OCI-LY7 (cell line): ENCODE results near the gene FTH1. TPM values are rescaled to one million over a fixed set of nuclear protein-coding genes. Genes with fewer than 3 reads are reported as not detected.

Source experiments
- BruUV-seq: library from RNA; stranded (reverse); fragments of 400-500 nt; replicated peaks from 2 replicates; lab custom pipeline; 2021; lab: Mats Ljungman, UMichigan
- CTCF ChIA-PET: fragments of 300-600 bp; sonication (Branson Sonifier 250); formaldehyde crosslinking; loops from one replicate; lab custom pipeline; 2022; ENCODE audit warnings: antibody characterized with exemption; ENCODE audit not compliant: unreplicated experiment; lab: Charles Lee
- POLR2A ChIA-PET: fragments of 300-600 bp; sonication (Branson Sonifier 250); formaldehyde crosslinking; loops from one replicate; lab custom pipeline; 2022; ENCODE audit warnings: antibody characterized with exemption; lab: Charles Lee
- DNase-seq: peaks from one replicate; pipeline ENCODE4 v3.0.0-alpha.2; 2015; ENCODE audit warnings: low spot score
- H2AFZ ChIP-seq: fragments of 200-600 bp; sonication (generic), shearing (Covaris generic); 2 replicates; pipeline ENCODE4 v1.6.1; 2014; ENCODE audit warnings: mild to moderate bottlenecking, antibody characterized with exemption, low read length, moderate library complexity
- H3K27ac ChIP-seq: fragments of 200-600 bp; sonication (generic); 2 replicates; pipeline ENCODE4 v1.5.1; 2014; ENCODE audit warnings: mixed run types, low read depth, mild to moderate bottlenecking, moderate library complexity, low read length, inconsistent platforms; ENCODE audit not compliant: poor library complexity, severe bottlenecking
- H3K36me3 ChIP-seq: fragments of 200-600 bp; sonication (generic); 2 replicates; pipeline ENCODE4 v1.6.1; 2014; ENCODE audit warnings: mild to moderate bottlenecking, antibody characterized with exemption, low read length, moderate library complexity, mixed read lengths; ENCODE audit not compliant: insufficient read depth
- H3K4me1 ChIP-seq: fragments of 200-600 bp; sonication (generic); 2 replicates; pipeline ENCODE4 v1.5.1; 2014; ENCODE audit warnings: mild to moderate bottlenecking, low read length; ENCODE audit not compliant: insufficient read depth, poor library complexity, severe bottlenecking
- H3K4me2 ChIP-seq: fragments of 200-600 bp; sonication (generic); 2 replicates; pipeline ENCODE4 v1.6.1; 2014; ENCODE audit warnings: mild to moderate bottlenecking, low read length
- H3K4me3 ChIP-seq: fragments of 200-600 bp; sonication (generic); 2 replicates; pipeline ENCODE4 v1.5.1; 2014; ENCODE audit warnings: mild to moderate bottlenecking, low read depth, low read length; ENCODE audit not compliant: poor library complexity, severe bottlenecking
- H3K79me2 ChIP-seq: fragments of 200-600 bp; sonication (generic); 2 replicates; pipeline ENCODE4 v1.6.1; 2016; ENCODE audit warnings: low read depth, mild to moderate bottlenecking, low read length, moderate library complexity, mixed read lengths; ENCODE audit not compliant: insufficient read depth
- H3K9me2 ChIP-seq: fragments of 200-600 bp; sonication (generic); 2 replicates; pipeline ENCODE4 v1.6.1; 2016; ENCODE audit warnings: mild to moderate bottlenecking, low read length, mixed read lengths; ENCODE audit not compliant: insufficient read depth
- H3K9me3 ChIP-seq: fragments of 200-600 bp; sonication (generic); 2 replicates; pipeline ENCODE4 v1.6.1; 2014; ENCODE audit warnings: mild to moderate bottlenecking, mixed run types, low read length, mixed read lengths
- H4K20me1 ChIP-seq: fragments of 200-600 bp; sonication (generic); 2 replicates; pipeline ENCODE4 v1.6.1; 2014; ENCODE audit warnings: mild to moderate bottlenecking, antibody characterized with exemption, low read length, moderate library complexity, mixed read lengths; ENCODE audit not compliant: insufficient read depth
- EZH2phosphoT487 ChIP-seq: fragments of 200-600 bp; sonication (generic); IDR thresholded peaks from 2 replicates; pipeline ENCODE4 v1.6.1; 2018; ENCODE audit warnings: low read depth, borderline replicate concordance, mild to moderate bottlenecking, mixed run types, antibody characterized with exemption, low read length, moderate library complexity, mixed read lengths
- intact Hi-C: fragments of 100-400 bp; cut with micrococcal nuclease; formaldehyde crosslinking; loops from one replicate; pipeline ENCODE4 v1.10.0; 2022; ENCODE audit not compliant: unreplicated experiment
- total RNA-seq, 2 experiments: library from RNA; depleted of rRNA in 1 of 2; stranded (reverse); fragments of >200 nt in 1 of 2; shearing (Covaris generic) in 1 of 2; gene quantifications; 2 replicates each; pipeline ENCODE4 v1.2.3, GENCODE V29; 2014 to 2022
- TF ChIP-seq, protein P1 (sequence below): fragments of 200-600 bp; sonication (generic); conservative IDR thresholded peaks from 2 replicates; pipeline ENCODE4 v1.5.1; 2014; ENCODE audit warnings: mild to moderate bottlenecking, antibody characterized with exemption, low read length, moderate library complexity, mixed read lengths

FTH1 gene
- total RNA-seq, 2 experiments from 2014 or later, result 153 to 185 TPM

DNA sequence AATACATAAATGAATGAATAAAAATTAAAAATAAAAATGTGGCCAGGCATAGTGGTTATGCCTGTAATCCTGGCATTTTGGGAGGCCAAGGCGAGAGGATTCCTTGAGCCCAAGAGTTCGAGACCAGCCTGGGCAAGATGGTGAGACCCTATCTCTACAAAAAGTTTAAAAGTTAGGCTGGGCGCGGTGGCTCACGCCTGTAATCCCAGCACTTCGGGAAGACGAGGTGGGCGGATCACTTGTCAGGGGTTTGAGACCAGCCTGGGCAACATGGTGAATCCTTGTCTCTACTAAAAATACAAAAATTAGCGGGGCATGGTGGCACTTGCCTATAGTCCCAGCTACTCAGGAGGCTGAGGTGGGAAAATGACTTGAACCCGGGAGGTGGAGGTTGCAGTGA lies 27.0 kb downstream of the FTH1 start:
- Histone ChIP-seq H3K27ac (no peak overlapping the region), H3K9me3 (0 out of 2 replicates have a peak, but pooled peaks cover 11% of the 10 kb centered on the region), H3K4me1 (no peaks in the 10 kb centered on the region), H3K9me2 (no peaks in the 10 kb centered on the region), H4K20me1 (no peaks in the 10 kb centered on the region), H3K4me2 (no peak overlapping the region), H3K4me3 (no peak overlapping the region), H3K79me2 (no peaks in the 10 kb centered on the region), H3K36me3 (no peaks in the 10 kb centered on the region), H2AFZ (no peak overlapping the region)
- POLR2A ChIA-PET, result interaction anchor here (0.6 kb wide), 1 partner anchor 34 kb away, joined by 3 read pairs; no protein-coding TSS in a partner anchor
- BruUV-seq, result no TSS peak
- intact Hi-C loops, result no loop called here
- no peak for DNase-seq
- TF ChIP-seq EZH2phosphoT487, result no peak
- CTCF ChIA-PET, result no interaction called here

DNA sequence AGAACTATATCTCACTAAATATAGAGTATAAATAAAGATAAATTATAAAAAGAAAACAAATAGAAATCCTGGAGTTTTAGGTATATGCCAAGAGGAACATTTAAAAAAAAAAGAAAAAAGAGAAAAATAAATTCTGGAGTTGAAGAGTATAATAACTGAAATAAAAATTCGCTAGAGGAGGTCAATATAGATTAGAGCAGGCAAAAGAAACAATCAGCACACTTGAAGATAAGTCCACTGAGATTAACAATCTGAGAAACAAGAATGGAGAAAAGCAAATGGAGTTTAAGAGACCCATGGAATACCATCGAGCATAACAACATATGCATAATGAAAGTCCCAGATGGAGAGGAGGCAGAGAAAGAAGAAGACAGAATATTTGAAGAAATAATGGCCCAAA lies 31.6 kb downstream of the FTH1 start:
- Histone ChIP-seq H3K4me3 (no peak overlapping the region), H3K9me2 (no peaks in the 10 kb centered on the region), H3K9me3 (0 out of 2 replicates have a peak, but pooled peaks cover 11% of the 10 kb centered on the region), H3K4me1 (no peaks in the 10 kb centered on the region), H3K4me2 (no peak overlapping the region), H3K27ac (no peak overlapping the region), H3K79me2 (no peaks in the 10 kb centered on the region), H4K20me1 (no peaks in the 10 kb centered on the region), H3K36me3 (no peaks in the 10 kb centered on the region), H2AFZ (no peak overlapping the region)
- intact Hi-C loops, result no loop called here
- DNase-seq, result no peak
- TF ChIP-seq, protein P1, sequence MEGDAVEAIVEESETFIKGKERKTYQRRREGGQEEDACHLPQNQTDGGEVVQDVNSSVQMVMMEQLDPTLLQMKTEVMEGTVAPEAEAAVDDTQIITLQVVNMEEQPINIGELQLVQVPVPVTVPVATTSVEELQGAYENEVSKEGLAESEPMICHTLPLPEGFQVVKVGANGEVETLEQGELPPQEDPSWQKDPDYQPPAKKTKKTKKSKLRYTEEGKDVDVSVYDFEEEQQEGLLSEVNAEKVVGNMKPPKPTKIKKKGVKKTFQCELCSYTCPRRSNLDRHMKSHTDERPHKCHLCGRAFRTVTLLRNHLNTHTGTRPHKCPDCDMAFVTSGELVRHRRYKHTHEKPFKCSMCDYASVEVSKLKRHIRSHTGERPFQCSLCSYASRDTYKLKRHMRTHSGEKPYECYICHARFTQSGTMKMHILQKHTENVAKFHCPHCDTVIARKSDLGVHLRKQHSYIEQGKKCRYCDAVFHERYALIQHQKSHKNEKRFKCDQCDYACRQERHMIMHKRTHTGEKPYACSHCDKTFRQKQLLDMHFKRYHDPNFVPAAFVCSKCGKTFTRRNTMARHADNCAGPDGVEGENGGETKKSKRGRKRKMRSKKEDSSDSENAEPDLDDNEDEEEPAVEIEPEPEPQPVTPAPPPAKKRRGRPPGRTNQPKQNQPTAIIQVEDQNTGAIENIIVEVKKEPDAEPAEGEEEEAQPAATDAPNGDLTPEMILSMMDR, result no peak
- TF ChIP-seq EZH2phosphoT487, result no peak
- ChIA-PET POLR2A (no interaction called here), CTCF (no interaction called here)
- no TSS peak for BruUV-seq

DNA sequence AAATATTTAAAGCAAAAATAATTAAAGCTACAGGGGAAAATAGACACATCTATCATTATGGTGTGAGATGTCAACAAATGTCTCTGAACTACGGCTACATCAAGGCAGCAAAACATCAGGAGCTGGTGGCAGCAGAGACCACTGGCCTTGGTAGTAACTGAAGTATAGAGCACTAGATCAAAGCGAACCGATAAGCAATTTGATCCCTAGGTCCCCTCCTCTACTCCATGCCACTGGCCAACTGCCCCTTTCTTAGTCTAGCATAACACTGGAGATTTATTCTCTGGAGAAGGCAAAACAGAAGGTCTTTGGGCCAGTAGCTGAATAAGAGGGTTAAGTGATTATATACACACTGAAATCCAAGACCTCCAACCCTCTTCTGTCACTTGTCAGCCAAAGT lies 36.5 kb downstream of the FTH1 start:
- TF ChIP-seq, protein P1, result no peak
- no peak for TF ChIP-seq EZH2phosphoT487
- no peaks in the 10 kb centered on the region for H4K20me1 ChIP-seq
- H2AFZ ChIP-seq, result no peak overlapping the region
- no peaks in the 10 kb centered on the region for H3K9me3 ChIP-seq
- H3K4me1 ChIP-seq, result no peaks in the 10 kb centered on the region
- DNase-seq, result no peak
- no TSS peak for BruUV-seq
- H3K4me3 ChIP-seq, result no peak overlapping the region
- no peaks in the 10 kb centered on the region for H3K36me3 ChIP-seq
- H3K27ac ChIP-seq, result no peak overlapping the region
- CTCF ChIA-PET, result interaction anchor here (2.1 kb wide), 1 partner anchor 32 kb away, joined by 4 read pairs; no protein-coding TSS in a partner anchor
- intact Hi-C loops, result no loop called here
- no peaks in the 10 kb centered on the region for H3K79me2 ChIP-seq
- POLR2A ChIA-PET, result no interaction called here
- no peak overlapping the region for H3K4me2 ChIP-seq
- no peaks in the 10 kb centered on the region for H3K9me2 ChIP-seq
